SW480 (cell line): Measurements from ENCODE around the gene OXLD1.
"Not testable (repeated sequence)": the region's sequence is repeated elsewhere in the genome, so short reads cannot be mapped to it uniquely, and the experiment has no call there.

Source experiments
- DNase-seq: peaks from one replicate; pipeline ENCODE4 v3.0.0-alpha.2; 2016; ENCODE audit warnings: low spot score

The OXLD1 gene

GRCh38 chr17:81652906-81653771, 13.3 kb downstream of the OXLD1 start:
- no peak for DNase-seq

- DNase-seq = peak; percentile 20
Observed at GRCh38 chr17:81651692-81652091, 14.7 kb downstream of the OXLD1 start.

- no peak for DNase-seq
Observed at GRCh38 chr17:81650951-81651350, 15.5 kb downstream of the OXLD1 start.

- no peak for DNase-seq
Observed at GRCh38 chr17:81648707-81649085, 17.7 kb downstream of the OXLD1 start.

GRCh38 chr17:81648013-81648706, 18.2 kb downstream of the OXLD1 start:
- DNase-seq = no peak

- no peak for DNase-seq
Observed at GRCh38 chr17:81647640-81648012, 18.8 kb downstream of the OXLD1 start.

GRCh38 chr17:81646869-81647600, 19.4 kb downstream of the OXLD1 start:
- DNase-seq = no peak

- DNase-seq = no peak
Observed at GRCh38 chr17:81644976-81645952, 21.1 kb downstream of the OXLD1 start.

- no peak for DNase-seq
Observed at GRCh38 chr17:81644496-81644895, 21.9 kb downstream of the OXLD1 start.

- DNase-seq = no peak
Observed at GRCh38 chr17:81641825-81642489, 24.4 kb downstream of the OXLD1 start.

GRCh38 chr17:81640011-81640410, 26.4 kb downstream of the OXLD1 start:
- no peak for DNase-seq

- DNase-seq = no peak
Observed at GRCh38 chr17:81638683-81639082, 27.7 kb downstream of the OXLD1 start.

GRCh38 chr17:81636505-81637288, 29.7 kb downstream of the OXLD1 start, which contains the start of the genes NPLOC4 and TSPAN10:
Gene NPLOC4 (minus strand): TSS chr17:81637112. CDS start chr17:81636930, 182 bp downstream.
Gene TSPAN10 (plus strand): TSS chr17:81637196. CDS start chr17:81642413, 5,217 bp downstream.
- DNase-seq = peak; percentile 63

- DNase-seq = no peak
Observed at GRCh38 chr17:81635973-81636504, 30.4 kb downstream of the OXLD1 start.

- DNase-seq = no peak
Observed at GRCh38 chr17:81635431-81635830, 31.0 kb downstream of the OXLD1 start.

- DNase-seq = no peak
Observed at GRCh38 chr17:81631482-81631881, 34.9 kb downstream of the OXLD1 start.

GRCh38 chr17:81630274-81630673, 36.1 kb downstream of the OXLD1 start:
- no peak for DNase-seq

GRCh38 chr17:81621494-81622130, 44.8 kb downstream of the OXLD1 start:
- no peak for DNase-seq

- DNase-seq = not testable (repeated sequence)
Observed at GRCh38 chr17:81618307-81618706, 48.1 kb downstream of the OXLD1 start.
